NCI-H128 (cell line): ENCODE measurements around the gene HYOU1.
"Not testable (repeated sequence)": the region's sequence is repeated elsewhere in the genome, so short reads cannot be mapped to it uniquely, and the experiment has no call there.

Source experiments
- DNase-seq: peaks from one replicate; lab custom pipeline; 2025; ENCODE audit not compliant: unreplicated experiment; lab: John Stamatoyannopoulos, UW

HYOU1 gene

DNA sequence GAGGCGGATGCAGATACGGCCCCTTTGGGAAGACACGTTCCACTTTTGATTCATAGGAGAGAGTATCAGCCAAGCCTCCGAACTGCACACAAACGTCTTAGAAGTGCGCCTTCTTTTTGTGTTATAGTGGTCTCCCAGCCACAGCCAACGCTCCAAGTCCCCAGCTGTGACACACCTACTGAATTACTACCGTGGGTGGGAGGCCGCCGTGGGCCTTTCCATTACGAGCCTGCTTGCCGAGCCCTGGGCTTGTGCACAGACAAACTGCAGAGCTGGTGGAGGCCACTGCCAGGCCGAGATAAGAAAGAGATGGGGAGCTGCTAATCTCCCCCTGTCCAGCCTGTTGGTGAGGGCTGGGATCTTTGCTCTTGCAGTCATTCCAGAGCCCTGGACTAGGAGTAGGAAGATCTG lies 28.4 kb upstream of the HYOU1 start:
- no peak for DNase-seq

DNA sequence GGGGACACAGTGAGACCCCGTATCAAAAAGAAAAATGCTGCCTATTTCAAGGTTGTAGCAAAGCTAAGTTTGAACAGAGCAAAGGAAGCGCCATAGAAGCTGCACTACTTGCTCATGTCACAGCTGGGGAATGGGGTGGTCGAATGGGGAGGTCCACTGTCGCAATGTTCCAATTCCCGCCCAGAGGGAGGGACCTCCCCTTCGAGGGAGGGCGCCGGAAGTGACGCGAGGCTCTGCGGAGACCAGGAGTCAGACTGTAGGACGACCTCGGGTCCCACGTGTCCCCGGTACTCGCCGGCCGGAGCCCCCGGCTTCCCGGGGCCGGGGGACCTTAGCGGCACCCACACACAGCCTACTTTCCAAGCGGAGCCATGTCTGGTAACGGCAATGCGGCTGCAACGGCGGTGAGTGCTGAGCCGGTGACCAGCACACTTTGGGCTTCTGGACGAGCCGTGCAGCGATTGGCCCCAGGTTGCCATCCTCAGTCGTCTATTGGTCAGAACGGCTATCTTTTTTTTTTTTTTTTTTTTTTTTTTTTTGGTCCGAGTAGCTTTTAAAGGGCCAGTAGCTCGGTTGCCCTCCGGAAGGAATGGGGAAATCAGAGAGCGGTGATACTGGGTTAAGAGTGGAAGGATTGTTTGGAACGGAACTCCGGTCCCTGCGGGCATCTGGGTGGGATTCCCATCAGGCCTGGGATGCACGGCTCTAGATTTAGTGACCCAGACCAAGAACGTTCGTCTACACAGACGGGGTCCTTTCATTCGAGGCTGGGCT lies 27.8 kb upstream of the HYOU1 start, which contains the start of gene HMBS:
TSS of gene HMBS (plus strand) at position 219 of the 774 bp plus-strand sequence. CDS start at position 372, 153 bp downstream.
- peak; percentile 68 for DNase-seq

DNA sequence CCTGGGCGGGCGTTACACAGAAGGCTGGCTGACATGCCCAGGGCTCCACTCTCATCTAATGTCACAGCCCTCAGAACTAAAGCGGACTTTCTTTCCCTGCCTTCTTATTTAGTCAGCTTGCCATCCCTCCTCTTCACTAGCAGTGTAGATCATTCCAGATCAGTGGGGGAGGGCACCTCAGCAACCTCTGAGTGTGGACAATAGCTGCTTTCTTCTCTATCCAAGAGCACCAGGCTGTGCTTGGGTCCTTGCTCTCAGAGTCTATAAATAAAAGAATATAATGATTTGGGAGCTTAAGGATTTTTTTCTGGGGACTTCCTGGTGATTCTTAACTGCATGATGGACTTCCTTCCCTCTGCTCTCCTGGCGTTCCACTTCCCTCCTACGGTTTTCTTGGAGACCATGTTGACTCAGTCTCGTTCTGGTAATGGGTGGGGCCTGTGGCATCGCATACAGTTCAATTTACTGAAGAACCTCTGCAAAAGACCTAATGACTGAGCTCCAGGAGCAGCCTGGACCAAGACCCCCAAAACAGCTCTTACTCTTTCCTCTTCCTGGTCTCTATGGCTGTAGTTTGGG lies 24.8 kb upstream of the HYOU1 start:
- no peak for DNase-seq

DNA sequence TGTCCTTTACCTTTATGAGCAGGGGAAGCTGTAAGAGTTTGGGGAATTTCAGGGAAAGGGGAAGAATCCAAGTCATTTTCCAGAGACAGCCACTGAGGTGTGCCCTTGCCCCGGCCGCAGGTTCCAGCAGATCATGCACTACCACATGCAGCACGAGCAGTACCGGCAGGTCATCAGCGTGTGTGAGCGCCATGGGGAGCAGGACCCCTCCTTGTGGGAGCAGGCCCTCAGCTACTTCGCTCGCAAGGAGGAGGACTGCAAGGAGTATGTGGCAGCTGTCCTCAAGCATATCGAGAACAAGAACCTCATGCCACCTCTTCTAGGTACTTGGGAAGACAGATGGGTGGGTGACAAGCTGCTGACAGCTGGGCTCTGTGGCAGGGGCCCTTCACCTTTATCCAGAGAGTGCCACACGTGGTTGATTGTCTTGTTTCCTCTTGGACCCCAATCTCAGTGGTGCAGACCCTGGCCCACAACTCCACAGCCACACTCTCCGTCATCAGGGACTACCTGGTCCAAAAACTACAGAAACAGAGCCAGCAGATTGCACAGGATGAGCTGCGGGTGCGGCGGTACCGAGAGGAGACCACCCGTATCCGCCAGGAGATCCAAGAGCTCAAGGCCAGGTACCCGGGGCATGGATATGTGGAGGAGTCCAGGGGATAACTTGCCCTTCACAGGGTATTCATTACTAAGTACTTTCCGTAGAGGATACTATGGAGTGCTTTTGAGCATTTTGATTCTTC lies 21.8 kb upstream of the HYOU1 start:
- DNase-seq, result no peak

DNA sequence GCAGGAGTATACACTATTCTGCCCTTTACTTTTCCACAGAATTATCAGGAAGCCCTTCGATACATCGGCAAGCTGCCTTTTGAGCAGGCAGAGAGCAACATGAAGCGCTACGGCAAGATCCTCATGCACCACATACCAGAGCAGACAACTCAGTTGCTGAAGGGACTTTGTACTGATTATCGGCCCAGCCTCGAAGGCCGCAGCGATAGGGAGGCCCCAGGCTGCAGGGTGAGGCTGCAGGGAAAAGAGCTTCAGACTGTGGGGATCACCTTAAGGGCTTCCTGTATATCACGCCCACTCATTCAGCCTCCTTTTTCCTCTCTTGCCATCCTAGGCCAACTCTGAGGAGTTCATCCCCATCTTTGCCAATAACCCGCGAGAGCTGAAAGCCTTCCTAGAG lies 20.8 kb upstream of the HYOU1 start:
- DNase-seq, result no peak

DNA sequence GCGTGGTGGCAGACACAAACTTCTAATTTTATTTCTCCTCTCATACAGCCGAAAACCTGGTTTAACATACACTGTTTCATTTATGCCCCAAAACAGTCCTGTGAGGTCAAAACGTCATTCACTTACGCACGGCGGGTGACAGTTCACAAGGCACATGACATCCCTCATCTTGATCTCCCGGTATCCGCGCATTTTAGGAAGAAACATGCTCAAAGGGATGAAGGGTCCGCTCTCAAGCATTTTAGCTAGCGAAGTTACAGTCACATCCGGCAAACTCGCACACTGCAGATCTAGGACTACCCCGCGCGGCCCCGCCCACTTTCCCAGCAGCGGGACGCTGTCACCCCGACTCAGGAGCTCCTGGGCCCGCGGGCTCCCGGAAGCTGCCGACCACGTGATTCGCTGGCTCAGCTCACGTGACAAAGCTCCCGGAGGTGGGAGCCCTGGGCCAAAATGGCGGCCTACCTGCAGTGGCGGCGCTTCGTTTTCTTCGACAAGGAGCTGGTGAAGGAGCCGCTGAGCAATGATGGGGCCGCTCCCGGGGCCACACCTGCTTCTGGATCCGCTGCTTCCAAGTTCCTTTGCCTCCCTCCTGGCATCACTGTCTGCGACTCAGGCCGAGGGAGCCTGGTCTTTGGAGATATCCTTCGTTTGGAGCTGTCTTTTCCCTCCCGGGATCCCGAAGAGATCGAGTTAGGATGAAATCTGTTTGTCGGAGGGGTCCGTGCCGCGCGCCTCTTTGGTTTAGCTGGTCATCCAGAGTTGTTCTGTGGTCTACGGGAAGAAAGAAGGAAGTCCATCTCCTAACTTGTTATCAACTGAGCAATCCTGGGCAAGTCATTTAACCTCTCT lies 10.6 kb upstream of the HYOU1 start, which contains the start of gene VPS11:
TSS of gene VPS11 (plus strand) at position 448 of the 852 bp plus-strand sequence. CDS start at position 454, 6 bp downstream.
- peak; percentile 88 for DNase-seq

DNA sequence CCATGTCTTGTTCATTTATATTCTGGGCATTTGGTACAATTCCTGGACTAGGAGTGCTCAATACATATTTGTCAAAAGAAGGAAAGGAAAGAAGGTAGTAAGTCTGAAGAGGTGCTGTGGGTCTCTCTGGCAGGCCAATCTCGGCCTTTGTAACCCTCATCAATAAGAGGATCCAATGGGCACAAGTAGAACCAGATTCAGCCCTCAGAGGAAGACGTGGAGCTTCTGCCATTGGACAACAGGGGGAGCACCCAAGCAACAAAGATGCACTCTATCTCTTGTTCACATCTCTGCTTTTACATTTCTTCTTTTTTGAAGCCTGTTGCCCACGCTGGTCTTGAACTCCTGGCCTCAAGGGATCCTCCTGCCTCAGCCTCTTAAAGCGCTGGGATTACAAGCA lies 8.4 kb upstream of the HYOU1 start:
- no peak for DNase-seq

DNA sequence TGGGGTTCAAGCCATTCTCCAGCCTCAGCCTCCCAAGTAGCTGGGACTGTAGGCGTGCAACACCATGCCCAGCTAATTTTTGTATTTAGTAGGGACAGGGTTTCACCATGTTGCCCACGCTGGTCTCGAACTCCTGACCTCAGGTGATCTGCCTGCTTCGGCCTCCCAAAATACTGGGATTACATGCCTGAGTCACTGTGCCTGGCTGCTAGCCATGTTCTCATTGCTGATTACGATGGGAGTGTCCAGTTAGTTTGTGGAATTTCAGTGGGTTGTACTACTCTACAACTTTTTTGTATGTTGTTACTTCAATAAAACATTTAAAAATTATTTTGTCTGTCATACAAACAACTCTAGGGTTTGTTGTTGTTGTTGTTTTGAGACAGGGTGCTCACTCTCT lies 5.8 kb upstream of the HYOU1 start:
- no peak for DNase-seq

DNA sequence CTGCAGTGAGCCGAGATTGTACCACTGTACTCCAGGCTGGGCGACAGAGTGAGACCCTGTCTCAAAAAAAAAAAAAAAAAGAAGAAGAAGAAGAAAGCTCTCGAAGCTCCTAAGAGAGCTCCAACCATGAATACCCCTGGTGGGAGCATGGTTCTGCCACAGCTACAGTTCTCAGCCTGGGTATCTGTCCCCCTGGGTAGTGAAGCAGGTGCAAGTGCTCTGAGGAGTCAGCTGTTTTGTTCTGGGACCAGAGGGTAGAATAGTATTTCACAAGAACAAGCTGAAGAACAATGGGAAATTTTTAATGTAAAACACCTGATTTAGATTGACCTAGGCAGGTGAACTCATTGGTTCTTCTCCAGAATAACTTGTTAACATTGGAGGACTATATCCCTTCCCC lies 4.3 kb upstream of the HYOU1 start:
- no peak for DNase-seq

DNA sequence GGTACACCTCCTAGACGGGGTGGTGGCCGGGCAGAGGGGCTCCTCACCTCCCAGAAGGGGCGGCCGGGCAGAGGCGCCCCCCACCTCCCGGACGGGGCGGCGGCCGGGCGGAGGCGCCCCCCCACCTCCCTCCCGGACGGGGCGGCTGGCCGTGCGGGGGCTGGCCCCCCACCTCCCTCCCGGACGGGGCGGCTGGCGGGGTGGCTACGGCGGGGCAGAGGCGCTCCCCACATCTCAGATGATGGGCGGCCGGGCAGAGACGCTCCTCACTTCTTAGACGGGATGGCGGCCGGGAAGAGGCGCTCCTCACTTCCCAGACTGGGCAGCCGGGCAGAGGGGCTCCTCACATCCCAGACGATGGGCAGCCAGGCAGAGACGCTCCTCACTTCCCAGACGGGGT lies 2.1 kb upstream of the HYOU1 start:
- DNase-seq, result not testable (repeated sequence)

DNA sequence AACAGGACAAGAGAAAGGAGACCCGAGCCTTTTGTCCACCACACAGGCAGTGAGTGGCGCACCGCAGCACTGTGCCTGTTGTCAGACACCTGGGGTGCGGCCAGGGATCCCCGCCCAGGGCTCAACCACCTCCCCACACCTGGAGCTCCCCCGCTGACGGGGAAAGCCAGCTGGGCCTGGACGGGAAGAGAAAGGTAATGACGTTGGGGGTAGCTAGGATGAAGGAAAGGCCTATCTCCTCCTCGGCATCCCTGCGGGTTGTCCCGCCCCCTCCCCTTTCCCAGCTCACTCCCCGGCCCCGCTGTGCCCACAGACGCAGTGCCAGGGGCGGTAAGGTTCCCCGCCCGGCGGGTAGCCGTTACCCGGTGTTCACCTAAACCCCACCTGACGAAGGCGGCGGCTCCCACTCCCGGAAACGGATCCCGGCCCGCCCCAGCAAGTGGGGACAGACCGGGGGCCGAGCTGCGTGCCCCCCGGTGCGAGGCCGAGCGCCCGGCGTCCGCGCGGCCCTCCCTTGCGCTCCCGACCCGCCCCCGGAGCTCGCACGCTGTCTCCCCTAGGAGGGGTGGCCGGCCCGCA lies 495 bp downstream of the HYOU1 start:
- peak; percentile 2 for DNase-seq

DNA sequence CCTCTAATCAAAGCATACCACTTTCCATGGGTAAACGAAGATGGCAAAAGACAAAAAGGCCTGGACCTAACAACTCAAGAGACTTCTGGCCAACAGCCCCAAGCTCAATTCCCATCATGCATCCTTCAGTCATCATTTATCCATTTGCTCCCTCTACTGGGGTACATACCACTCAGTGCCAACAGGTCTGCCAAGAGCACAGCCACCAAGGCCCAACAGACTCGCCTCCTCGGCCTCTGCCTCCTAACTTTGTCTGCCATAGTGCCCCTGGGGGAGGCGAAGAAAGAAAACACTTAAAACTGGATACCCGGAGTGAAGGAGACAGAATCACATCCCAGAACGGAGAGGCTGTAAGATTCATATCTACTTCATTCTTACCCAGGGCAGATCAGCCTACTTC lies 1.1 kb downstream of the HYOU1 start:
- DNase-seq, result no peak

DNA sequence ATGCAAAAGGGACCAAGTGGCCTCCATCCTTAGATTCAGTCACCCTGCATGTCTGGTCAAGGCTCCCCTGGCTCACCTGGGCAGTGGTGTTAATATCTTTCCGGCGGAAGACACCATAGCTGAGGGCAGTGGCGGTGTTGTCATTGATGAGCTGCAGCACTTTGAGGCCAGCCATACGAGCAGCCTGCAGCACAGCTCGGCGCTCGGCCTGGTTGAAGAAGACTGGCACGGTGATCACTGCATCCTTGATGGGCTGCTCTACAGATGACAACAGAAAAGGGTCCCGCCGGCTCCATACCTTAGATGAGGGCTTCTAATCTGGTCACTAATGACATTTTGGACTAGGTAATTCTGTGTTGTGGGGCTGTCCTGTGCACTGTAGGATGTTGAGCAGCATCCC lies 2.6 kb downstream of the HYOU1 start:
- no peak for DNase-seq

DNA sequence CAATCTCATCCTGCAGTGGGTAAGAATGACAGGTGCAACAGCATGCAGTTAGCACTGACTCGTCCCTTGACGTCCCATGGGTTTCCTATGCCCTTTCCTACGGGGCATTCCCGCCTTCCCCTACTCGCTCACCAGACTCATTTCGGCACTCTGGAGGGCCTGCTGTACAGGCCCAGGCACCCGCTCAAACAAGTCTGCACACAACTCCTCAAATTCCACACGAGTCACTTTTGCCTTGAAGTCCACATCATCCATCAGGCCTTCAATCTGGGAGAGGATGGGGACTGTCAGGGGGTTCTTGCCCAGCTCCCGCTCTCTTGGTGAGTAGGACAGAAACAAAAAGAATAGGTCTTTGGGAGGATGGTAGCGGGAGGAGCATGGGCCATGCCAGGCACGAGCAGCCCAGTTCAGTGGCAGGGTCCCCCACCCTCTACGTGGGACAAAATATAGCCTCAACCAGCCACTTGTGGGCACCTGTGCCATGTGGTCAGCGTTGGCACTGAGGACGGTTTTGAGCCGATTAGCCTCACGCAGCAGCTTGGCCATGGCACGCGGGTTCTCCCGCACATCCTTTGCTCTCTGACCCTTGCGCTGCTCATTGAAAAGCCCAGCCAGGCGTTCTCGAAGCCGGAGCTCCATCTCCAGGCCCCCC lies 4.7 kb downstream of the HYOU1 start:
- no peak for DNase-seq

DNA sequence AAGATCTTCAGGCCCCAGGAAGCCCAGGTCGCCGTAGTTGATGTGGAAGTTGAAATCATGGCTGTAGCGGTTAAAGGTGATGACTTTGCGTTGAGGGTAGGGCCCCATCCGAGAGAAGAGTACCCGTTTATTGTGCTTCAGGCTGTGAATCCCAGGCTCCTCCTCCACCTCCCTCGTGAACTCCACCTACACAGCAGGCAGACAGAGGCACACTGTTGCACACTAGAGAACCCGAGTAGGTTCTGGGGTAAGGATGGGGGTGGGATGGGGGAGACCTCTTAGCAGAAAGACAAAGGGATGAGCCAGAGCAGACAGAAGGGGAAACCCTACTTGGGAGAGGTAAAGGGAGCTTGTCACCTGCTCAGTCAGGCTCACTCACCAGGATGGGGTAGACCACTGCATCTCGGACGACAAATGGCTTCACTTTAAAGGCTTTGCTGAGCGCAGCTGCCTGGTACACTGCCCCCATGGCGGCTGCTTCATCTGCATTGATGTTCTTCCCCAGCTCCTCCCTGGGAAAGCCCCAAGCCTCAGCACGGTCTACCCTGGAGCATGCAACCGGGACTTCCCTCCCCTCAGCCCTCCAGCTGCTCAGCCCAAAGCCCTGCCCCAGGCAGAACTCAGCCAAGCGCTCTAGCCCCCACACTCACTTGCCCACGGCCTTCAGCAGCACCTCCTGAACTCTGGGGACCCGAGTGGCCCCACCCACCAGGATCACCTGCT lies 5.4 kb downstream of the HYOU1 start:
- DNase-seq, result no peak

DNA sequence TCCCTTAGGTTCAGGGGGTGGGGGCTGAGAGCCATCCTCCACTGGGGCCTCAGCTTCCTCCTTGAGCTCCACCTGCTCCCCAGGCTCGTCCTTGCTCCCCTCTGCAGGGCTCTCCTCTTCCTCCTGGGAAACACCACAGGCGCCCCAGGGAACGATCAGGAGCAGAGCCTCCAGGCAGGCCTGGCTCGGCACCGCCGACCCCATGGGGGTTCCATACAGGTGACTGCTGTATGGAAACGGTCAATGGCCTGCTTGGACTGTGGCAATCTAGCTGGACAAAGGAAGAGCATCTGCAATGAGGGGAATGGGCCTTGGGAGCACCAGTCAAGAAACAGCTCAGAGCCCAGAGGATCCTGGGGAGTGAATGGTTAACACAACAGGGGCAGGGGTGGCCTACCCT lies 7.9 kb downstream of the HYOU1 start:
- no peak for DNase-seq

DNA sequence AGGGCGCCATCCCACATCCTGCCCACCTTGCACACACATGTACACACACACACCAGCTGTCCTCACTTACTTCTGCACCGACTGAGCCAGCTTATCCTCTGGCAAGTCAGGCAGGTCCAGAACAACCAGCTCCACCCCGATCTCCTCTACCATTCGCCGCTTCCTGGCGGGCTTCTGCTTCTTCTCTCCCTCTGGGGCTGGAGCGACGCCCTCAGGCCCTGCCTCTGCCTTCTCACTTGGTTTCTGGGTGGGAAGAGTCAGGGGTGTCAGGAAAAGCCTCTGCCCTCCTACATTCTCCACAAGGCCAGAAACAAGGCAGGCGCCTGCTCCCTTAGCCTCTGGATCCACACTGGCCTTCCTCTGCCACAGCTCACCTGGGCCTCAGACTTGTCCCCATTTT lies 8.4 kb downstream of the HYOU1 start:
- no peak for DNase-seq

DNA sequence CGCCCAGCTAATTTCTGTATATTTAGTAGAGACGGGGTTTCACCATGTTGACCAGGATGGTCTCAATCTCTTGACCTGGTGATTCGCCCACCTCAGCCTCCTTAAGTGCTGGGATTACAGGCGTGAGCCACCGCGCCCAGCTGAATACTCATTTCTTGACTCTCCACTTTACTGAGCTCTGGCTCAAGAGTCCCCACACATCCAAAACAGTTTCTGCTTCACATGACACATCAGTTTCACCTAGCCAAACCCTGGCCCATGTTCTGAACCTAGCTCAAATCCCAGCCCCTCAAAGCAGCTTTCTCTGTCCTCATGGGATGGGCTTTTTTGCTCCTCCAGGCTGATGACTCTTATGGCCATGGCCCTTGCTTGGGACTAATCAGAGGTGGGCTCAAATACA lies 9.8 kb downstream of the HYOU1 start:
- DNase-seq, result no peak

DNA sequence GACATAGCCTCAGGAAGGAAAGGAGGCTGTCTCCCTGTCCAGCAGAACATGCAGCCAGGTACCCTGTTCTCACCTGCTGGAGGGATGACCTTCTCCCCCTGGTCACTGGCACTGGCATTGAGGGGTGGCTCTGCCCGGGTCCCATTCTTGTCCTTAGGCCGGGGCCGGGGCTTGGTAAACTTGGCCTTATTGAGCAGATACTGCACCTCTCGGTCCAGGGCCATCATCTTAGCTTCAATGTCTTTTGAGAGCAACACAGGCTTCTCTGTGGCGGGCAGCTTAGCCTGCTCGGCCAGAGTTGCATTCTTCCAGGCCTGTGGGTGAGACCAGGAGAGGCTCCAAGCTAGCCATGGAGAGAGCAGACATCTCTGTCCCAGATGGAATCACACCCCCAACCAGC lies 10.5 kb downstream of the HYOU1 start:
- no peak for DNase-seq

DNA sequence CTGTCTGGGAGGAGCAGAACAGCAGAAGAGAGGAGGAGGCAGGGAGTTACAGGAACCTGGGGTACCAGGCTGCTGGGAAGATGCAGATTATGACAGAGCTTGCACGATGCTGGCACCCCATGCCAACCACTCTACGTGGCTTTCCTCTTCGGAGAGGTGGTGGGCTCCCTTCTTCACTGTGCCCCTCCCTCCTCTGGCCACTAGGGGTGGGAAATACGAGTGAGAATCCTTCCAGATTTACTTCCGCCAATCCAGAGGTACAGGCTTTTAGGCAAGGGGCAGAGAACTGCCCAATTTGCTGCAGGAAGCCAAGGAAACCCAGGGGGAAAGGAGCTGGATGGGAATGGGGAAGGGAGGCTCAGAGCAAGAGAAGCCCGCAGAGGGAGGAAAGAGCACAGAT lies 12.3 kb downstream of the HYOU1 start:
- no peak for DNase-seq
